ENCODE measurements around the gene CCL4L2. TPM values are rescaled to one million over a fixed set of nuclear protein-coding genes. Genes with fewer than 3 reads are reported as not detected.
A peak's percentile ranks its signal among the peaks of the same experiment; 100 is the strongest.
"Not testable (repeated sequence)": the region's sequence is repeated elsewhere in the genome, so short reads cannot be mapped to it uniquely, and the experiment has no call there.

CCL4L2 gene
- total RNA-seq, 2 experiments from 2014 or later = 1.0 to 1.4 TPM

DNA sequence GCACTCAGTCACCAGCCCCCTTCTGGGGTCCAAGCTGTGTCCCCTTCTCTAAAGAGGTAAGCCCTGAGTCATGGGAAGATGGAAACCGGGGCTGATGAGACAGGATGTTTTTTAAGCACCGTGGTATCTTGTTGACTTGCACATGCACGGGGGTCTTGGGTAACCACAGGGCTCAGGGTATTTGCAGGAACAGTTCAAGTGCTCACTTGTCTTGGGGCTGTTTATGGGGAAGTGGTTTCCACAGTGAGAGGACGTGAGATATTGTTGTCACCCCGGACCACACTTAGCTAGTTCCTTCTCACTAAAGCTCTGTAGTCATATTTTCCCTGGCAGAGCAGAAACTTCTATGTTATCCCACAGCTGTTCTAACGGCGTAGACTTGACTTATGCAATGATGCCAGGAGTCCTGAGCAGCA is 22.0 kb upstream of the CCL4L2 start:
- Mint-ChIP-seq H3K4me1 (ENCODE audit: low read depth) (peaks cover 2% of the 10 kb centered on the region), H3K27me3 (ENCODE audit: low read depth) (peaks cover 52% of the 10 kb centered on the region), H3K27ac (no peak overlapping the region), H3K36me3 (ENCODE audit: low read depth) (no peaks in the 10 kb centered on the region), H3K4me3 (no peak overlapping the region), H3K9me3 (no peaks in the 10 kb centered on the region)
- CTCF ChIA-PET = no interaction called here
- intact Hi-C loops (cut with micrococcal nuclease) = no loop called here
- no peak for DNase-seq

DNA sequence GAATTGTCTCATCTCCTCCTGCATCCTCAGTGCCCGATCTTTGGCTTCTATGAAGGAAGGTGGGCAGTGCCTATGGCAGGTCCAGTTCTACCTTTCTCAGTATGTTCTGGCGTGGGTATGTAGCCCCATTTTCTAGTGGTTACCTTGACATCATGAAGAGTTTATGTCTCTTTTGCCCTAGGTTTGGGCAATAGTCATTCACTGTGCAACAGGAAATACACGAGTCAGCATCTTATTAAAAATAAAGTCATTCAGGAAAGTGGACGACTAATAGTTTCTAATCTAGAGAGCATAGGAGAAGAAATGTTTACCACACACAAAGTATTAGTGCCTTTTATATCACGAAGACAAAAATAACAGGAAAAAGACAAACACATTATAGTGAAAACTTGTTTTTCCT is 20.9 kb upstream of the CCL4L2 start:
- H3K9me3 Mint-ChIP-seq; intact Hi-C loops (cut with micrococcal nuclease); H3K4me1 Mint-ChIP-seq (ENCODE audit: low read depth); H3K27ac Mint-ChIP-seq; DNase-seq; H3K36me3 Mint-ChIP-seq (ENCODE audit: low read depth); H3K4me3 Mint-ChIP-seq; CTCF ChIA-PET: not testable (repeated sequence)
- peaks cover 47% of the 10 kb centered on the region for H3K27me3 Mint-ChIP-seq (ENCODE audit: low read depth)

DNA sequence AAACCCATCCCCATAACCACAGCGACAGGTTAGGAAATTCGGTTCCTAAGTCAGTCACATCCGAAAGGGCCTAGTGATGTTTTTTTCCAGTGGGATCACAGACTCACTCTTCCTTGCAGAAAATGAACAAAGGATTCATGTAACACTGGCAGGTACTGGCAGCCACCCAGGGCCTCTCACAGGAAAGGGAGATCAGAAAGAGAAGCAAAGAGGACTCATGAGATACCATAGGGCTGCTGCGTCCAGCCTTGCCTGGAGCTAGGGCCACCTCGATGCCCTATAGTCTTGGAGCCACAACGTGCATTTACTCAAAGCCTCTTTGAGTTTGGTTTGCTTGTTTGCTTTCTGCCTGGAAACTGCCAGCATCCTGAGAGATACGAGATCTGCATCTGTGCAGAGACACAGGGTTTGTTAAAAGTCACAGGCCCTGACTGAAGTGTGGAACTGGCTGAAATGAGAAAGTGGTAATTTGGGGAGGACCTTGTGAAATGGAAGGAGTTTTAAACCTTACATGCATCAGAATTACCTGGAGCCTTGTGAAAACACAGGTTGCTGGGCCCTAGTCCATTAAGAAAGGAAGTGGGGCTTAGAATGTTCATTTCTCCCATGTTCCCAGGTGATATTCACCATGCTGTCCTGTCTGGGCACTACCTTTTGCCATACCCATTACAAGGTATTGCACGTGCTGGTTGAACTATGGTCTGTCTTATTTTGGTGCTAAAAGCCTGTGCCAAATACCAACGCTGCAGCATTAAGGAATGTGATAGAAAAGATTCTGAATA is 20.1 kb upstream of the CCL4L2 start:
- H3K4me3 Mint-ChIP-seq; intact Hi-C loops (cut with micrococcal nuclease); H3K4me1 Mint-ChIP-seq (ENCODE audit: low read depth); DNase-seq; H3K36me3 Mint-ChIP-seq (ENCODE audit: low read depth); CTCF ChIA-PET; H3K27ac Mint-ChIP-seq; H3K9me3 Mint-ChIP-seq: not testable (repeated sequence)
- H3K27me3 Mint-ChIP-seq (ENCODE audit: low read depth) = peaks cover 44% of the 10 kb centered on the region

DNA sequence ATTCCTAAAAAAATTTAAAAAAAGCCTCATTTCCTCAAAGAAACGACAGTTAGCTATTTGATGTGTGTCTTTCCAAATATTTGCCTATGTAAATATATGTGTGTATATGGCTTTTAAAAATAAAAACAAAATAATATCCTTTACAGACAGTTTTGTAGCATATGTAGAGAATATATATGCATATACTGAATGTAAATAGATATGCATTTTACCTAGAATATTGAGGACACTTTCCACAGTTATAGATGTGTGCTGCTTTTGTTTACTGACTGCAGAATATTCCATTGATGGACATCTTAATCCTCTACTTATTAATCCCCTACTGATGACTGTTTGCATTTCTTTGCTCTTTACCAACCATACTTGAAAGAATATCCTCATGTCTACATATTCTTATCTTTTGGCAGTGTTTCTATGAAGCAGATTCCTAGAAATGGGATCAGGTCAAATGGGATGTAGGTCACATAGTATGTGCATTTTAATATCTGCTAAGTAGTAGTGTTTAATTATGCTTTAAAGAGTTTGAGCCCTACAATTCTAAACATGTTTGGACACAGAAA is 17.6 kb upstream of the CCL4L2 start:
- DNase-seq = no peak
- Mint-ChIP-seq H3K27ac (no peak overlapping the region), H3K9me3 (no peaks in the 10 kb centered on the region), H3K4me3 (no peak overlapping the region), H3K36me3 (ENCODE audit: low read depth) (no peaks in the 10 kb centered on the region), H3K27me3 (ENCODE audit: low read depth) (peaks cover 31% of the 10 kb centered on the region), H3K4me1 (ENCODE audit: low read depth) (peaks cover 4% of the 10 kb centered on the region)
- intact Hi-C loops (cut with micrococcal nuclease) = no loop called here
- CTCF ChIA-PET = no interaction called here

DNA sequence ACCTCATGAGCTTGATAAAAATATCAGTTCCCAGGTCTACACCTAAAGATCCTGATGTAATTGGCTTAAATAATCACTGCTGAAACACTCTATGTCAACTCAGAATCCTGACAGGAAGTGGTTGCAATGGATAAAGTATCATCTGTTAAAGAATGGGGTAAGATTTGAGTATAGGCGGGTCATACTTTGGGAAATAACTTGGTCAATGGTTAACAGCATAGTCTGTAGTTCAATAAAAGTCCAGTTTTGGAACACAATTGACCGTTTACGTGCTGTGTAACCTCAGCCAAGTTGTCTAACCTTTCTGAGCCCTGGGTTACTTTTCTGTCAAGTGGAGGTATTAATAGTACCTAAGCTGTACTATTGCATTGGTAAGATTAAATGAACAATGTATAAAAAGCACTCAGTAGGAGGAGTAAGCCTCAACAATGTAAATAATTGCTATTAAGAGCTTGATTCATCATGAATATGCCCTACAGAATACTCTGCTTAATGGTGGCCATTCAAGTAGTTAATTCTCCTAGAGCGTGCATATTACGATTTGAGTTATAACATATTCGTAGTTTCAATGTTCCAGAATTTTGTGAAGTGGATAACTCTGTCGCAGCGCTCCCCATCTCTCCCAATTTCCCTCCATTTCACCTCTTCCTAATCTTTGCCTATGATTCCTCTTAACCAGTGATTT is 16.6 kb upstream of the CCL4L2 start:
- DNase-seq; H3K9me3 Mint-ChIP-seq; CTCF ChIA-PET; H3K36me3 Mint-ChIP-seq (ENCODE audit: low read depth); intact Hi-C loops (cut with micrococcal nuclease); H3K27ac Mint-ChIP-seq; H3K4me3 Mint-ChIP-seq: not testable (repeated sequence)
- Mint-ChIP-seq H3K27me3 (ENCODE audit: low read depth) (peaks cover 31% of the 10 kb centered on the region), H3K4me1 (ENCODE audit: low read depth) (peaks cover 13% of the 10 kb centered on the region)

DNA sequence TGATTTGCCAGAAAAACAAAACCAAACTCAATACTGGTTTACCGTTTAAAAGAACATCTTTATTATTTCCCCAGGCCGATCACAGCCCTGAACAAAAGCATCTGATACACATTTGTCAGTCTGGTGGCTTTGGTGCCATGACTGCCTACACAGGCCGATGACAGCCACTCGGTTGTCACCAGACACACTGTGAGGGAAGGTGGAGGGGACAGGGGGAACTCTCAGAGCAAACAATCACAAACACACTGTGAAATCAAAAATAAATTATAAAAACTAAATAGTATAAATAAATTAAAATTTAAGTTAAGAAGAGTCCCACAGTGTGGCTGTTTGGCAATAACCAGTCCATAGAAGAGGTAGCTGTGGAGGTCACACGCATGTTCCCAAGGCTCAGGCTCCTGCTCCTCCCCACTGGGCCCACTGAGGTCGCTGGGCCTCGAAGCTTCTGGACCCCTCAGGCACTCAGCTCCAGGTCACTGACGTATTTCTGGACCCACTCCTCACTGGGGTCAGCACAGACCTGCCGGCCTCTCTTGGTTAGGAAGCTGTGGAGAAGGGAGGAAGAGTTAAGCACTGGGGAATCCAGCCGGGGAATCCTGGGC is 15.9 kb upstream of the CCL4L2 start:
- intact Hi-C loops (cut with micrococcal nuclease); H3K9me3 Mint-ChIP-seq; DNase-seq; CTCF ChIA-PET; H3K4me3 Mint-ChIP-seq; H3K27ac Mint-ChIP-seq; H3K36me3 Mint-ChIP-seq (ENCODE audit: low read depth): not testable (repeated sequence)
- Mint-ChIP-seq H3K4me1 (ENCODE audit: low read depth) (peaks cover 14% of the 10 kb centered on the region), H3K27me3 (ENCODE audit: low read depth) (peaks cover 30% of the 10 kb centered on the region)

DNA sequence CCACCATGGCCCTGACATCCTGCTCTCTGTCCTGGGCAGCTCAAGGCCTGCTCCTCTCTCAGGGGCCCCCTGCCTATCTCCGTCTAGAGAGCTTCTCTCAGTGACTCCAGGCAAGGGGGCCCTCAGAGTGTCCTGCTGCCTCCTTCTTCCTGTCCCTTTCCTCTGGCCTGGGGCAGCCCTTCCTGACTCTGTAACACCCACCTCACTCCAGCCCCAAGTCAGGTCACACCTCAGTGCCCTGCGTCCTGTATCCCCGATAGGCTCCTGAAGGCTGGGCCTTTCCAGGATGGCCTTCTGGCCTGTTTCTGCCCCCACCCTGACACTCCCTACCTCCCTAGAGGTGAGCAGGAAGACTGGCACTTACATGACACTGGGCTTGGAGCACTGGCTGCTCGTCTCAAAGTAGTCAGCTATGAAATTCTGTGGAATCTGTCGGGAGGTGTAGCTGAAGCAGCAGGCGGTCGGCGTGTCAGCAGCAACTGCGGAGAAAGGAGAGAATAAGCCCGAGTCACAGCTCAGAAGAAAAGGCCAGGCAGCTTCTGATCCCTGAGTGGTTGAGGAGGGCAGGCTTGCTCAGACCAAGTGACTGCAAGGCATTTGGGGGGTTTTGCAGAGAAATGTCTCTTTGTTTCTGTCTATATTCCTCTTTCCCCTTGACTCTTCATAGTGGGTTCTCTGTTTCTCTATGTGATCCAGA is 15.3 kb upstream of the CCL4L2 start:
- no peaks in the 10 kb centered on the region for H3K9me3 Mint-ChIP-seq
- CTCF ChIA-PET = no interaction called here
- no peak overlapping the region for H3K4me3 Mint-ChIP-seq
- peaks cover 32% of the 10 kb centered on the region for H3K27me3 Mint-ChIP-seq (ENCODE audit: low read depth)
- intact Hi-C loops (cut with micrococcal nuclease) = no loop called here
- H3K4me1 Mint-ChIP-seq (ENCODE audit: low read depth) = peaks cover 14% of the 10 kb centered on the region
- no peak for DNase-seq
- no peak overlapping the region for H3K27ac Mint-ChIP-seq
- H3K36me3 Mint-ChIP-seq (ENCODE audit: low read depth) = no peaks in the 10 kb centered on the region

DNA sequence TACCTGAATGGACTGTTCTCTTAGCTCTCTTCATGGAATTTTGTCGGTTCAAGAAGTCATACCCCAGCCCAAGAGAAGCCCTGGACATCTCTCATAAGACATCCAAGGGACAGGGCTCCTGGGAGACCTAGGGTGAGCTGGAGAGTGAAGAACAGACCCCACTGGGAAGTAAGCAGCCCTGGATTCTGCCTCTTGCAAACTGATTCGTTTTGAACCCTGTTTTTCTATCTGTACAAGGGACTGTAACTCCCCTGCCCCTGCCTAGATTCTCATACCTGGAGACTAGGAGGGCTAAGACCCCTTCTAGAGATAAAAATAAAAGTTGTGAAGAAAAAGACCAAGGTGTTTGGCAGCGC is 14.8 kb upstream of the CCL4L2 start:
- no peak for DNase-seq
- intact Hi-C loops (cut with micrococcal nuclease) = no loop called here
- Mint-ChIP-seq H3K27me3 (ENCODE audit: low read depth) (peaks cover 34% of the 10 kb centered on the region), H3K4me3 (no peak overlapping the region), H3K4me1 (ENCODE audit: low read depth) (peaks cover 14% of the 10 kb centered on the region), H3K9me3 (no peaks in the 10 kb centered on the region), H3K27ac (no peak overlapping the region), H3K36me3 (ENCODE audit: low read depth) (no peaks in the 10 kb centered on the region)
- CTCF ChIA-PET = no interaction called here

DNA sequence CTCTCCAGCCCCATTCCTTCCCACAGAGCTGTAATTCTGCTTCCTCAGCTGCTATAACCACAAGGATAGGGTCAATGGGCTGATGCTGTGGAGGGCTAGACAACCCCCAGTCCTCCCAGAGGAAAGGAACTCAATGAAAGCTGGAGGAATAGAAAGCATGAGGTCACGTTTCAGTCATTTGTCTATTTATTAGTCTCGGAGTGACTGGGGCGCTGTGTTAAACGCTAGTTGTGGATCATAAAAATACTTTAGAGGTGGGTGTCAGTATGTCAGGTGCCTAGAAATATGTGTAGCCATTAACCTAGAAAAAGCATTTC is 13.5 kb upstream of the CCL4L2 start:
- DNase-seq = no peak
- H3K4me1 Mint-ChIP-seq (ENCODE audit: low read depth) = peaks cover 13% of the 10 kb centered on the region
- H3K36me3 Mint-ChIP-seq (ENCODE audit: low read depth) = no peaks in the 10 kb centered on the region
- H3K4me3 Mint-ChIP-seq = no peak overlapping the region
- no peak overlapping the region for H3K27ac Mint-ChIP-seq
- CTCF ChIA-PET = no interaction called here
- peaks cover 36% of the 10 kb centered on the region for H3K27me3 Mint-ChIP-seq (ENCODE audit: low read depth)
- intact Hi-C loops (cut with micrococcal nuclease) = no loop called here
- no peaks in the 10 kb centered on the region for H3K9me3 Mint-ChIP-seq

DNA sequence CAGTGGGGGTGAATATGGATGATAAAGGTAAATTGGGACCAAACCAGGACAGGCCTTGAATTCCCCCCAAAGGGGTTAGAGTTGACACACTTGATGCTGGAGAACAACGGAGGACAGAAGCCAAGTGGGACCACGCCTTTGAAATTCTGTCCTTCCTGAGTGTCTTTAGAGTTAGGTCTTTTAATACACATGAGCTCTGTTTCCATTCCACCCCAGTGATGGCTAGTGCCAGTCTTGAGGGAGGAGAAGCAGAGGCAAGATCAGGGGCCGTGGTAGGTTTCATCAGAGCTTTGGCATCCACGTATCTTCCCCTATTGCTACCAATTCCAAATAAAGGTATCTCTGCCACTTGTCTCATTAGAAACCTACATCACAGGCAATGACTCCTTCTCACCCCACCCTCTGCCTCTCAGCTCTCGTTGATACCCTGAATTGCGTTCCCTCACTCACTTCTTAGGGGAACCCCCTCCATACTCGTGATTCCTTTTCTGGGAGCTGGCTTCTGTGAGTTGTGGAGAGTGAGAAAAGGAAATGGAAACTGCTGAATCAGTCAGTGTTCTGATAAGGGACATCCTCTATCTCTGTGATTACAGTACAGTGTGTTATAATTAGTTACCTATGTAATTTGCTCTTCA is 11.9 kb upstream of the CCL4L2 start:
- H3K36me3 Mint-ChIP-seq (ENCODE audit: low read depth) = no peaks in the 10 kb centered on the region
- DNase-seq = peak; percentile 61
- H3K27ac Mint-ChIP-seq = no peak overlapping the region
- H3K4me3 Mint-ChIP-seq = no peak overlapping the region
- H3K9me3 Mint-ChIP-seq = no peaks in the 10 kb centered on the region
- H3K27me3 Mint-ChIP-seq (ENCODE audit: low read depth) = peaks cover 37% of the 10 kb centered on the region
- intact Hi-C loops (cut with micrococcal nuclease) = no loop called here
- H3K4me1 Mint-ChIP-seq (ENCODE audit: low read depth) = peaks cover 13% of the 10 kb centered on the region
- CTCF ChIA-PET = no interaction called here

DNA sequence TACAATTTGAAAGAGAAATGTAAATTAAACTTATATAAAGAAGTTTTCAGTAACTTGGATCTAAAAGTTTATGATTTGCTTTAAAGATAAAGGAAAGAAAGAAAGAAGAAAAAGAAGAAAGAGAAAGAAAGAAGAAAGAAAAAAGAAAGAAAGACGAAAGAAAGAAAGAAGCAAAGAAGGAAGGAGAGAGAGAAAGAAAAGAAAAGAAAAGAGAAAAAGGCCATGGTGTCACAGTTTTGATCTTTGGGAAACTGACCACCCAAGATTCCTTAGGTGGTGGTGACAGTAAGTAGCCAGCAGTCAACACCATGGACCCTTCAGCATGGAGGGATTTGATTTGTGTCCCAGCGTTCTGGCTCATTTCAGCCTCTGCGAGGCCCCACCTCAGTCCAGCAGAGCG is 9.8 kb upstream of the CCL4L2 start:
- Mint-ChIP-seq H3K4me1 (ENCODE audit: low read depth) (peaks cover 13% of the 10 kb centered on the region), H3K27me3 (ENCODE audit: low read depth) (peaks cover 25% of the 10 kb centered on the region)
- intact Hi-C loops (cut with micrococcal nuclease); H3K36me3 Mint-ChIP-seq (ENCODE audit: low read depth); CTCF ChIA-PET; H3K27ac Mint-ChIP-seq; H3K9me3 Mint-ChIP-seq; H3K4me3 Mint-ChIP-seq; DNase-seq: not testable (repeated sequence)

DNA sequence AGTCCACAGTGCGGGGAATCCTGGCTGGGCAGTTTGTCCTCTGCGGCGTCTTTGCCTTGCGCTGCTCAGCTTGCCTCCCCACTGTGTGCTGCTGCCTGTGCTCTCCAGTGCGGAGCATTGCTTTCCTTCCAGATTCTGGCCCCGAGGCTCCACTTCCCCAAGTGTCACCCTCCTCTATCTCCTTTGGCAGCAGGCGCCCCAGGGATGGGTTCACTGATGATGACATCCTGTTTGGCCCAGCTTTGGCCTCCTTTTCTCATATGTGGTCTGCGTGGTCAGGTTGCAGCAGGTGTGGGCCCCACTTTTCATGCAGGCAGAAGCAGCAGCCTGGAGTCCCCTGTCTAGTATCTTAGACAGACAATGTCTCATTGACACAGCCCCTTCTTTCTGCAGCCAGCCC is 9.4 kb upstream of the CCL4L2 start:
- H3K4me1 Mint-ChIP-seq (ENCODE audit: low read depth) = peaks cover 11% of the 10 kb centered on the region
- H3K27ac Mint-ChIP-seq; H3K4me3 Mint-ChIP-seq; CTCF ChIA-PET; DNase-seq; H3K36me3 Mint-ChIP-seq (ENCODE audit: low read depth); intact Hi-C loops (cut with micrococcal nuclease); H3K9me3 Mint-ChIP-seq: not testable (repeated sequence)
- peaks cover 25% of the 10 kb centered on the region for H3K27me3 Mint-ChIP-seq (ENCODE audit: low read depth)
